Panc1 (cell line): ENCODE results near the gene B3GALT5. TPM values are rescaled to one million over a fixed set of nuclear protein-coding genes. Genes with fewer than 3 reads are reported as not detected.

Experiments used
- ATAC-seq: fragments of 200-7000 bp; cut with Tn5 transposase; 2 replicates; pipeline ENCODE4 v1.9.1; 2020; ENCODE audit warnings: mild to moderate bottlenecking, moderate library complexity
- Bru-seq: library from RNA; stranded (reverse); fragments of 400-500 nt; gene quantifications from one replicate; lab custom pipeline; 2021; lab: Mats Ljungman, UMichigan
- BruChase-seq, 2 experiments: library from RNA; stranded (reverse); fragments of 400-500 nt; gene quantifications; one replicate each; lab custom pipeline; 2021; lab: Mats Ljungman, UMichigan
- BruUV-seq: library from RNA; stranded (reverse); fragments of 400-500 nt; replicated peaks from 2 replicates; lab custom pipeline; 2021; lab: Mats Ljungman, UMichigan
- CTCF ChIA-PET: fragments of 300-600 bp; sonication (Branson Sonifier 250); formaldehyde crosslinking; loops from one replicate; lab custom pipeline; 2022; ENCODE audit warnings: antibody characterized with exemption; lab: Charles Lee
- POLR2A ChIA-PET: fragments of 300-600 bp; sonication (Branson Sonifier 250); formaldehyde crosslinking; loops from one replicate; lab custom pipeline; 2022; ENCODE audit warnings: antibody characterized with exemption; lab: Charles Lee
- DNase-seq: peaks from one replicate; pipeline ENCODE4 v3.0.0-alpha.2; 2010; ENCODE audit warnings: low read depth, low spot score
- H3K27ac ChIP-seq: 2 replicates; pipeline ENCODE4 v1.5.1; 2011; ENCODE audit warnings: mild to moderate bottlenecking, low read length, inconsistent platforms
- H3K27me3 ChIP-seq: fragments of 200-500 bp; sonication (Bioruptor generic); 2 replicates; pipeline ENCODE4 v1.6.0; 2014; ENCODE audit warnings: low read length, inconsistent platforms; ENCODE audit not compliant: control insufficient read depth, insufficient read depth
- H3K36me3 ChIP-seq: fragments of 200-500 bp; sonication (Bioruptor generic); 2 replicates; pipeline ENCODE4 v1.5.1; 2014; ENCODE audit warnings: inconsistent platforms, mild to moderate bottlenecking, low read length, moderate library complexity; ENCODE audit not compliant: control insufficient read depth, insufficient read depth
- H3K4me1 ChIP-seq: 2 replicates; pipeline ENCODE4 v1.5.1; 2011; ENCODE audit warnings: inconsistent platforms, mild to moderate bottlenecking, low read length, moderate library complexity; ENCODE audit not compliant: control insufficient read depth, insufficient read depth
- H3K4me3 ChIP-seq, 2 experiments: 2 replicates each; pipeline ENCODE4 v1.5.1; 2011 to 2012; ENCODE audit warnings: low read depth in 2 of 2, low read length in 2 of 2, mild to moderate bottlenecking in 2 of 2, inconsistent platforms in 1 of 2, moderate library complexity in 1 of 2
- H3K9me3 ChIP-seq: fragments of 200-500 bp; sonication (Bioruptor generic); 2 replicates; pipeline ENCODE4 v1.5.1; 2014; ENCODE audit warnings: low read depth, mild to moderate bottlenecking, inconsistent platforms, low read length, moderate library complexity; ENCODE audit not compliant: control insufficient read depth, insufficient read depth
- POLR2AphosphoS5 ChIP-seq: IDR thresholded peaks from 2 replicates; pipeline ENCODE4 v1.6.1; 2012; ENCODE audit warnings: mild to moderate bottlenecking, low read depth, low read length, moderate library complexity
- REST ChIP-seq, 2 experiments: IDR thresholded peaks; 2 replicates each; pipeline ENCODE4 v1.6.1; 2011 to 2012; ENCODE audit warnings: low read depth in 2 of 2, control low read depth in 1 of 2, low read length in 1 of 2, mild to moderate bottlenecking in 1 of 2, moderate library complexity in 1 of 2; ENCODE audit not compliant: insufficient read depth in 1 of 2
- SIN3A ChIP-seq: IDR thresholded peaks from 2 replicates; pipeline ENCODE4 v1.6.1; 2012; ENCODE audit warnings: low read depth, mild to moderate bottlenecking, low read length, moderate library complexity, borderline replicate concordance; ENCODE audit not compliant: insufficient read depth
- TCF7L2 ChIP-seq: IDR thresholded peaks from 2 replicates; pipeline ENCODE4 v1.6.1; 2011; ENCODE audit warnings: mild to moderate bottlenecking, low read depth, low read length, inconsistent platforms
- in situ Hi-C: cut with HindIII; loops from 2 replicates; pipeline ENCODE4 v1.10.0; 2016; ENCODE audit warnings: low sequenced_read_pairs, low pct_unique_long_range_greater_than_20kb
- intact Hi-C: fragments of 100-400 bp; cut with micrococcal nuclease; formaldehyde crosslinking; loops from one replicate; pipeline ENCODE4 v1.10.0; 2022; ENCODE audit not compliant: unreplicated experiment
- long read RNA-seq: library from polyadenylated mRNA; unstranded; transcript quantifications from one replicate; pipeline ENCODE4 v2.0.0, GENCODE V29; 2021; ENCODE audit not compliant: unreplicated experiment
- polyA plus RNA-seq: library from polyadenylated mRNA; unstranded; fragments of >200 nt; gene quantifications from one replicate; pipeline ENCODE4 v1.2.1, GENCODE V29; 2012; ENCODE audit warnings: missing spikeins; ENCODE audit not compliant: insufficient read length
- total RNA-seq: library from RNA; stranded (reverse); gene quantifications from one replicate; pipeline ENCODE4 v1.2.1, GENCODE V29; 2021; ENCODE audit not compliant: unreplicated experiment
- TF ChIP-seq, protein P1 (sequence below): fragments of 450-650 bp; IDR thresholded peaks from 2 replicates; pipeline ENCODE4 v1.5.1; 2017; ENCODE audit warnings: mild to moderate bottlenecking

B3GALT5 gene
- total RNA-seq (0.10 TPM), Bru-seq, nascent RNA (percentile 12 among the genes with signal in this experiment), BruChase-seq, experiment 1, labeled RNA remaining after a 2-hour chase (percentile 12 among the genes with signal in this experiment), BruChase-seq, experiment 2, labeled RNA remaining after a 6-hour chase (percentile 9 among the genes with signal in this experiment)
- polyA plus RNA-seq, result not detected
- long read RNA-seq, result 0 reads

DNA sequence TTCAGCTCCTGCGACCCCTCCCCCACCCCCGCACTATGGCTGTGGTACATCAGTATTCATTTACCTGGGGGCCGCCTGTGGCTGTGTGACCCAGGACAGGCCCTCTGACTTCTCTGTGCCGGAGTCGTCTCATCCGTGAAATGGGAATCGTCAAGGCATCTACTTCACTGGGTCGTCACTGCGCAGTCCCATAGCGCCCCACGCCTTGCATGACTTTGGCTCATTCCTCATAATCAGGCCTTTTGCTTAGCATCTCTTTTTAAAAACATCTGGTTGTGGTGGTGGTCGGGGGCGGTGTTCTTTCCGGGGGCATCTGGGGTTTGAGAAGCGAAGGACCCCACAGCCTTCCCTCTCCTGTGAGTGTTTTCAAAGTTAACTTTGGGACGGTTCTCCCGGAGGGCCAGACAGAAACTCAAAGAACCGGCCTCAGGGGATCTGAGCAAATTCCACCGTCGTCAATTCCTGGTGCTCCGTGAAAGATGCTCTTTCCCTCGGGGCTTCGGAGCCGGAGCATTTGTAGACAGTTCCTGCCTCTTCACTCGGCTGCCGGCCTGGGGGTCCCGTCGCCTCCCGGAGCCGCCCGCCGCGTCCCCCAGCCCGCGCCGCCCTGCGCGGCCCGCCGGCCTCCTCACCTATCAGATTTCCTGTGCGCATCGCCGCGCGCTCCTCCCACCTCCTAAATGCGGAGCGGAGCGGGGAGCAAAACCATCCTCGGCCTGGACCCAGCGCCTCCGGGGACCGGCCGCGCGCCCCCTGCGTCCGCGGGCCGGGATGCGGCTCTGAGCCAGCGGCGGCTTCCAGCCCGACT, at the start of gene B3GALT5:
Gene B3GALT5 (plus strand): TSS at position 708 of the 808 bp plus-strand sequence. CDS start 47,620 bp downstream, outside the sequence.
- Histone ChIP-seq H3K36me3 (no peaks in the 10 kb centered on the region; the same call in 1 of the 2 replicates), H3K27ac (no peak within 1 kb of the TSS), H3K9me3 (no peaks in the 10 kb centered on the region), H3K27me3 (peaks cover 4% of the 10 kb centered on the region), H3K4me1 (no peaks in the 10 kb centered on the region), H3K4me3 (peak within 1 kb of the TSS; percentile 4 to 30; a peak in 3 of 4 replicates)
- intact Hi-C loops (no loop called here), in situ Hi-C loops (no loop called here)
- ATAC-seq, result peak; percentile 71
- POLR2A ChIA-PET, result no interaction called here
- TF ChIP-seq SIN3A, result no peak
- CTCF ChIA-PET, result no interaction called here
- DNase-seq, result no peak
- no TSS peak for BruUV-seq

DNA sequence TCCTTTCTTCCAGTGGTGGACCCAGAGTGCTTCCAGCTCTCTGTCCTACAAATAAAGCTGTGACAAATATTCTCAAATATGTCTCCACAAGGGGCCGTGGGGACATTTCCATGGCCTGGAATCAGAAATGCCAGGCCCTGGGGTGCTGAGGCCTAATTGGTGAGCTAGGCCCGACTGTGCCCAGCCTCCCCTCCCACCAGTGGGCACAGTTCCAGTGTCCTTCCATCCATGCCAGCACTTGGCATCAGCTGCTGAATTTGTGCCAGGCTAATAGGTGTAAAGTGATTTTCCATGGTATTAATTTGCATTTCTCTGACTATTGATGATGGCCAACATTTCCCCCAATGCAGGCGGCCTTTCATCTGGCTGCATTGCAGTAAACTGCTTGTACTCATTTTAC, 48.5 kb upstream of the B3GALT5 start:
- BruUV-seq, result no TSS peak
- no peaks in the 10 kb centered on the region for H3K27me3 ChIP-seq
- no peaks in the 10 kb centered on the region for H3K9me3 ChIP-seq
- TF ChIP-seq REST (IDR thresholded peaks at IDR 0.05; ENCODE audit: insufficient read depth in 1 of 2, low read depth in 2 of 2, low read length in 1 of 2) (no peak), SIN3A (no peak), TCF7L2 (no peak), POLR2AphosphoS5 (no peak)
- TF ChIP-seq, protein P1, sequence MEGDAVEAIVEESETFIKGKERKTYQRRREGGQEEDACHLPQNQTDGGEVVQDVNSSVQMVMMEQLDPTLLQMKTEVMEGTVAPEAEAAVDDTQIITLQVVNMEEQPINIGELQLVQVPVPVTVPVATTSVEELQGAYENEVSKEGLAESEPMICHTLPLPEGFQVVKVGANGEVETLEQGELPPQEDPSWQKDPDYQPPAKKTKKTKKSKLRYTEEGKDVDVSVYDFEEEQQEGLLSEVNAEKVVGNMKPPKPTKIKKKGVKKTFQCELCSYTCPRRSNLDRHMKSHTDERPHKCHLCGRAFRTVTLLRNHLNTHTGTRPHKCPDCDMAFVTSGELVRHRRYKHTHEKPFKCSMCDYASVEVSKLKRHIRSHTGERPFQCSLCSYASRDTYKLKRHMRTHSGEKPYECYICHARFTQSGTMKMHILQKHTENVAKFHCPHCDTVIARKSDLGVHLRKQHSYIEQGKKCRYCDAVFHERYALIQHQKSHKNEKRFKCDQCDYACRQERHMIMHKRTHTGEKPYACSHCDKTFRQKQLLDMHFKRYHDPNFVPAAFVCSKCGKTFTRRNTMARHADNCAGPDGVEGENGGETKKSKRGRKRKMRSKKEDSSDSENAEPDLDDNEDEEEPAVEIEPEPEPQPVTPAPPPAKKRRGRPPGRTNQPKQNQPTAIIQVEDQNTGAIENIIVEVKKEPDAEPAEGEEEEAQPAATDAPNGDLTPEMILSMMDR, result no peak
- in situ Hi-C loops (no loop called here), intact Hi-C loops (no loop called here)
- CTCF ChIA-PET, result no interaction called here
- no peak overlapping the region for H3K4me3 ChIP-seq
- DNase-seq, result no peak
- no peak for ATAC-seq
- H3K36me3 ChIP-seq, result no peaks in the 10 kb centered on the region
- H3K4me1 ChIP-seq, result no peaks in the 10 kb centered on the region
- no peak overlapping the region for H3K27ac ChIP-seq
- POLR2A ChIA-PET, result no interaction called here
